Amygdala (tissue), 56 donors: Measurements from ENCODE around the gene PHLDA2.

ENCODE experiments used
- DNase-seq, 56 donors: peaks; one replicate each; lab custom pipeline; 2025; lab: John Stamatoyannopoulos, UW

The PHLDA2 gene

GRCh38 chr11:2931420-2931746 is 2.2 kb upstream of the PHLDA2 start:
- no peak for DNase-seq

GRCh38 chr11:2930704-2931419 is 1.6 kb upstream of the PHLDA2 start:
- peak in 1 of 56 donors; percentile 2 for DNase-seq

- no peak for DNase-seq
Observed at GRCh38 chr11:2929950-2930703, 907 bp upstream of the PHLDA2 start.

- no peak for DNase-seq
Observed at GRCh38 chr11:2929531-2929949, 320 bp upstream of the PHLDA2 start.

- DNase-seq: no peak
Observed at GRCh38 chr11:2927851-2928604, 1.2 kb downstream of the PHLDA2 start.

GRCh38 chr11:2927121-2927800 is 2.0 kb downstream of the PHLDA2 start:
- DNase-seq: no peak

GRCh38 chr11:2926611-2927051 is 2.6 kb downstream of the PHLDA2 start:
- DNase-seq: no peak

GRCh38 chr11:2924821-2925675 is 4.2 kb downstream of the PHLDA2 start:
- no peak for DNase-seq

GRCh38 chr11:2924381-2924780 is 4.8 kb downstream of the PHLDA2 start:
- no peak for DNase-seq

- no peak for DNase-seq
Observed at GRCh38 chr11:2923446-2924375, 5.5 kb downstream of the PHLDA2 start.

- DNase-seq: no peak
Observed at GRCh38 chr11:2922655-2923054, 6.6 kb downstream of the PHLDA2 start.

GRCh38 chr11:2921742-2922493 is 7.3 kb downstream of the PHLDA2 start:
- DNase-seq: no peak

- no peak for DNase-seq
Observed at GRCh38 chr11:2921261-2921660, 8.0 kb downstream of the PHLDA2 start.

- DNase-seq: no peak
Observed at GRCh38 chr11:2920343-2920742, 8.9 kb downstream of the PHLDA2 start.

GRCh38 chr11:2919837-2920236 is 9.4 kb downstream of the PHLDA2 start:
- no peak for DNase-seq

GRCh38 chr11:2919188-2919587 is 10.0 kb downstream of the PHLDA2 start:
- no peak for DNase-seq

GRCh38 chr11:2917842-2918490 is 11.3 kb downstream of the PHLDA2 start:
- DNase-seq: no peak
